Measurements from ENCODE around the gene FBN1. TPM values are rescaled to one million over a fixed set of nuclear protein-coding genes. Genes with fewer than 3 reads are reported as not detected.

FBN1 gene
- total and polyA plus RNA-seq, 10 of the 15 experiments (the other 5 are each of a cell fraction or from before 2014, with no cell fraction given), result 2.2 to 15.3 (median 7.0) TPM

- TF ChIP-seq ZBTB4 (CRISPR knock-in tag; IDR thresholded peaks at IDR 0.05) (no peak), KDM1A (IDR thresholded peaks at IDR 0.05; ENCODE audit: borderline replicate concordance) (no peak), WRNIP1 (IDR thresholded peaks at IDR 0.05; ENCODE audit: borderline replicate concordance, low read depth, low read length) (no peak)
Observed at GRCh38 chr15:48559285-48559684, 86.2 kb downstream of the FBN1 start (continued).

- Histone ChIP-seq H4K20me1 (ENCODE audit: control insufficient read depth, insufficient read depth) (no peaks in the 10 kb centered on the region), H3K9ac (ENCODE audit: control insufficient read depth, insufficient read depth, low read length) (no peak overlapping the region), H2AFZ (ENCODE audit: control insufficient read depth, low read depth, low read length) (no peak overlapping the region), H3K36me3 (ENCODE audit: control insufficient read depth in 2 of 2, insufficient read depth in 2 of 2, low read length in 1 of 2) (no peaks in the 10 kb centered on the region), H3K9me3 (replicated peaks; ENCODE audit: control insufficient read depth, insufficient read depth, low read length) (no peaks in the 10 kb centered on the region), H3K4me3 (no peak overlapping the region), H3K27ac (ENCODE audit: control insufficient read depth, insufficient read depth) (no peak overlapping the region), H3K27me3 (replicated peaks in 1 of 2; ENCODE audit: control insufficient read depth in 2 of 2, insufficient read depth in 2 of 2, low read length in 1 of 2) (no peaks in the 10 kb centered on the region), H3K4me2 (ENCODE audit: control insufficient read depth, insufficient read depth) (no peak overlapping the region), H3K4me1 (ENCODE audit: control insufficient read depth, insufficient read depth, low read length) (no peaks in the 10 kb centered on the region), H3K79me2 (ENCODE audit: control insufficient read depth, insufficient read depth, low read length) (no peaks in the 10 kb centered on the region)
- DNase-seq (ENCODE audit: low read depth, low spot score), result no peak
- CTCF ChIA-PET, result interaction anchor here (0.7 kb wide), 1 partner anchor 83 kb away, joined by 3 read pairs; no protein-coding TSS in a partner anchor
- ATAC-seq, result no peak
- intact Hi-C loops (cut with micrococcal nuclease; ENCODE audit: unreplicated experiment) (no loop called here), in situ Hi-C loops (cut with MboI) (no loop called here)
- POLR2A ChIA-PET, result interaction anchor here (1.3 kb wide), 1 partner anchor 253 kb away, joined by 4 read pairs; the partner anchor contains the start of gene CEP152
- RAD21 ChIA-PET (ENCODE audit: unreplicated experiment), result interaction anchor here (1.2 to 1.6 kb wide), 3 partner anchors 29 to 83 kb away, joined by 3 to 5 read pairs (median 4); no protein-coding TSS in a partner anchor
- SMC1A ChIA-PET (ENCODE audit: uncharacterized antibody, unreplicated experiment), result interaction anchor here (0.9 to 1.9 kb wide), 8 partner anchors 13 to 70 kb away, joined by 3 to 9 read pairs (median 4); no protein-coding TSS in a partner anchor
- FAIRE-seq, result no peak
- no TSS peak for BruUV-seq (replicated peaks)
- no peak for TF ChIP-seq FOS (IDR thresholded peaks at IDR 0.05; ENCODE audit: borderline replicate concordance, extremely low read depth, insufficient read length)
- no peak for TF ChIP-seq JUND (IDR thresholded peaks at IDR 0.05; ENCODE audit: low read depth, low read length)
- TF ChIP-seq NKRF (conservative IDR thresholded peaks at IDR 0.05), result no peak
- TF ChIP-seq SRF (IDR thresholded peaks at IDR 0.05; ENCODE audit: low read depth in 2 of 2, low read length in 2 of 2), result no peak
- TF ChIP-seq NFIC (IDR thresholded peaks at IDR 0.05; ENCODE audit: low read depth, low read length), result no peak
- no peak for TF ChIP-seq MTA2 (IDR thresholded peaks at IDR 0.05; ENCODE audit: low read depth)
- no peak for TF ChIP-seq ZBTB4 (CRISPR knock-in tag; IDR thresholded peaks at IDR 0.05)
- no peak for TF ChIP-seq EP300 (IDR thresholded peaks at IDR 0.05; ENCODE audit: borderline replicate concordance in 1 of 2, control insufficient read depth in 1 of 2, low read depth in 2 of 2, low read length in 2 of 2)
- TF ChIP-seq CHD4 (IDR thresholded peaks at IDR 0.05), result no peak
- no peak for TF ChIP-seq POLR2AphosphoS5 (IDR thresholded peaks at IDR 0.05; ENCODE audit: low read length)
Observed at GRCh38 chr15:48558226-48558625, 87.3 kb downstream of the FBN1 start.
